GM23338 (cell line): ENCODE data around the gene VIL1. TPM values are rescaled to one million over a fixed set of nuclear protein-coding genes. Genes with fewer than 3 reads are reported as not detected.

Experiments used
- CREB1 ChIP-seq: fragments of 250-450 bp; sonication (Bioruptor Pico); IDR thresholded peaks from 2 replicates; pipeline ENCODE4 v1.5.0; 2020; ENCODE audit warnings: low read depth, mild to moderate bottlenecking, moderate library complexity
- EZH2 ChIP-seq: fragments of 200-600 bp; sonication (generic); IDR thresholded peaks from one replicate; pipeline ENCODE4 v1.8.0; 2017; ENCODE audit warnings: antibody characterized with exemption, mild to moderate bottlenecking, low read depth; ENCODE audit not compliant: unreplicated experiment
- EZH2phosphoT487 ChIP-seq: fragments of 200-600 bp; sonication (generic); IDR thresholded peaks from one replicate; pipeline ENCODE4 v1.8.1; 2018; ENCODE audit warnings: antibody characterized with exemption; ENCODE audit not compliant: unreplicated experiment
- POLR2AphosphoS5 ChIP-seq: IDR thresholded peaks from 2 replicates; pipeline ENCODE4 v1.6.1; 2016; ENCODE audit warnings: antibody characterized with exemption, low read depth
- REST ChIP-seq: IDR thresholded peaks from one replicate; pipeline ENCODE4 v1.6.1; 2018; ENCODE audit warnings: antibody characterized with exemption; ENCODE audit not compliant: unreplicated experiment
- STAT1 ChIP-seq: IDR thresholded peaks from one replicate; pipeline ENCODE4 v1.6.1; 2016; ENCODE audit warnings: antibody characterized with exemption; ENCODE audit not compliant: unreplicated experiment
- ZNF462 ChIP-seq: fragments of 250-450 bp; sonication (Bioruptor Pico); IDR thresholded peaks from 2 replicates; pipeline ENCODE4 v1.5.0; 2020; ENCODE audit warnings: mild to moderate bottlenecking, moderate library complexity
- polyA plus RNA-seq: library from polyadenylated mRNA; unstranded; fragments of >200 nt; fragmentation: Nextera tagmentation; extraction: Ambion mirVana; gene quantifications from 2 replicates; pipeline ENCODE4 v1.2.1, GENCODE V29; 2016
- total RNA-seq: library from RNA; depleted of rRNA; stranded (reverse); fragments of >200 nt; shearing (Covaris generic); gene quantifications from 2 replicates; pipeline ENCODE4 v1.2.3, GENCODE V29; 2014
- TF ChIP-seq, protein P1 (sequence below), 2 experiments: fragments of 200-600 bp in 1 of 2; sonication (generic) in 1 of 2; conservative IDR thresholded peaks; 2 replicates each; pipeline versions ENCODE4 v1.5.1 to v1.6.1; 2016 to 2017; ENCODE audit warnings: antibody characterized with exemption in 2 of 2, low read depth in 2 of 2, mild to moderate bottlenecking in 2 of 2, moderate library complexity in 1 of 2

Gene VIL1
- total and polyA plus RNA-seq, 2 experiments from 2014 or later = 3.5 to 5.9 TPM

DNA sequence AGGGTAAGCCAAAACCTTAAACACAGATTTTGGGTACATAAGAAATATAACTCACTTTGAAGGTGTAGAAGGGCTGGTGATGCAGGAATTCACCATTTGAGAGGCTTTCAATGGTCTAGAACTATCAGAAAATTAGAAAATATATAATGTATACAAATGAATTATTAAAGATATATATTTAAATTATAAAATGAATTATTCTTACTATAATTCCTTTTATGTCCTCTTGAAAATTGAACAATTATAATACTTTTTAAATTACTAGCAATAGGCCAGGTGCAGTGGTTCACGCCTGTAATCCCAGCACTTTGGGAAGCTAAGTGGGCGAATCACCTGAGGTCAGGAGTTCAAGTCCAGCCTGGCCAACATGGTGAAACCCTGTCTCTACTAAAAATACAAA is 60.7 kb downstream of the VIL1 start (continued):
- TF ChIP-seq ZNF462 (CRISPR knock-in tag) (no peak), CREB1 (no peak), REST (no peak), EZH2phosphoT487 (no peak), EZH2 (no peak), STAT1 (no peak), POLR2AphosphoS5 (no peak)
- TF ChIP-seq, protein P1, sequence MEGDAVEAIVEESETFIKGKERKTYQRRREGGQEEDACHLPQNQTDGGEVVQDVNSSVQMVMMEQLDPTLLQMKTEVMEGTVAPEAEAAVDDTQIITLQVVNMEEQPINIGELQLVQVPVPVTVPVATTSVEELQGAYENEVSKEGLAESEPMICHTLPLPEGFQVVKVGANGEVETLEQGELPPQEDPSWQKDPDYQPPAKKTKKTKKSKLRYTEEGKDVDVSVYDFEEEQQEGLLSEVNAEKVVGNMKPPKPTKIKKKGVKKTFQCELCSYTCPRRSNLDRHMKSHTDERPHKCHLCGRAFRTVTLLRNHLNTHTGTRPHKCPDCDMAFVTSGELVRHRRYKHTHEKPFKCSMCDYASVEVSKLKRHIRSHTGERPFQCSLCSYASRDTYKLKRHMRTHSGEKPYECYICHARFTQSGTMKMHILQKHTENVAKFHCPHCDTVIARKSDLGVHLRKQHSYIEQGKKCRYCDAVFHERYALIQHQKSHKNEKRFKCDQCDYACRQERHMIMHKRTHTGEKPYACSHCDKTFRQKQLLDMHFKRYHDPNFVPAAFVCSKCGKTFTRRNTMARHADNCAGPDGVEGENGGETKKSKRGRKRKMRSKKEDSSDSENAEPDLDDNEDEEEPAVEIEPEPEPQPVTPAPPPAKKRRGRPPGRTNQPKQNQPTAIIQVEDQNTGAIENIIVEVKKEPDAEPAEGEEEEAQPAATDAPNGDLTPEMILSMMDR (conservative IDR thresholded peaks at IDR 0.05; ENCODE audit: low read depth in 2 of 2) = no peak
